Measurements from ENCODE around the gene PCDHB11.
"Not testable (repeated sequence)": the region's sequence is repeated elsewhere in the genome, so short reads cannot be mapped to it uniquely, and the experiment has no call there.

Gene PCDHB11

DNA sequence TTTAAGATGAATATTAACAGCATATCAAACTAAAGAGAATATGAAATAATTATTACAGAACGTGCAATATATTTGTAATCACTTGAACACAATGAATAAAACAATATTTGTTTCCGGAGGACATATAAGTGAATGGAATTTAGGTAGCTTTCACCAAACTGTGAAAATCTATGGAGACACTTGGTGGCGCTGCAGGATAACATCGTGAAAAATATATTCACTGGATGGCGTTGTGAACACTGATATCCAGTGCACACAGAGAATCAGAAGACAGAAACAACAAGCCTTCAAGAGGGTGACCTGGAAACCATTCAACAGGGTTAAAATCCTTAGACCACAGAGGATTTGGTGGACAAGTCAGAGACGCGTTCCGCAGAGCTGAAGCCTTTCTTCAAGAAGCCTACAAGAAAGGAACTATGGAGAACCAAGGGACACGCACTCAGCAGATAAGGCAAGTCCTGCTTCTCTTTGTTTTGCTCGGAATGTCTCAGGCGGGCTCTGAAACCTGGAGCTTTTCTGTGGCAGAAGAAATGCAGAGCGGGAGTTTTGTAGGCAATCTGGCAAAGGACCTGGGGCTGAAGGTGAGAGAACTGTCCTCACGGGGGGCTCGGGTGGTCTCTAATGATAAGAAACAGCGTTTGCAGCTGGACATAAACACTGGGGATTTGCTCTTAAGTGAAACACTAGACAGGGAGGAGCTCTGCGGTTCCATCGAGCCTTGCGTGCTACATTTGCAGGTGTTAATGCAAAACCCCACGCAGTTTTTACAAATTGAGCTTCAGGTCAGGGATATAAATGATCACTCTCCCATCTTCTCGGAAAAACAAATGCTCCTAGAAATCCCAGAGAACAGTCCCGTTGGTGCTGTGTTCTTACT is at the start of gene PCDHB11:
TSS of gene PCDHB11 (plus strand) at position 269 of the 877 bp plus-strand sequence. CDS start at position 417, 148 bp downstream.
- no peak for DNase-seq (ENCODE audit: low spot score)

DNA sequence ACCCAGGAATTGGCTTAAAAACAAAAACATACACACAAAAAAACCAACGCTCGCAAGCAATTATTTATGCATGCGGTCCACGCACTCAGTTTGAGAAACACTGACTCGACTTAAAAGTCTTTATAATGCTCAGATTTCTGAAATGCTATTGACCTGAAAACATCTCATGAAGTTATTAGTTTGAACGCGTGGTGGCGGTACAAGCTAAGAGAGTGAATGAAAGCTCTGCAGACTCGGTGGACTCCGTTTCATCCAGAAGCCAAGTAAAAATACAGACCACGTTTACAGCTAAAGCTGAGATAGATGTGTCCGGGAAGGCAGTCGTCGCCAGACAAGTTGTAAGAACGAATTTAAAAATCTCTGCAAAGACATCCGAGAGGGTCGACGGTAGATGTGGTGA is 49.6 kb upstream of the PCDHB11 start, which contains the start of gene PCDHB6:
TSS of gene PCDHB6 (plus strand) at position 246 of the 400 bp plus-strand sequence. CDS start 201 bp downstream, outside the sequence.
- DNase-seq (ENCODE audit: low spot score) = no peak

DNA sequence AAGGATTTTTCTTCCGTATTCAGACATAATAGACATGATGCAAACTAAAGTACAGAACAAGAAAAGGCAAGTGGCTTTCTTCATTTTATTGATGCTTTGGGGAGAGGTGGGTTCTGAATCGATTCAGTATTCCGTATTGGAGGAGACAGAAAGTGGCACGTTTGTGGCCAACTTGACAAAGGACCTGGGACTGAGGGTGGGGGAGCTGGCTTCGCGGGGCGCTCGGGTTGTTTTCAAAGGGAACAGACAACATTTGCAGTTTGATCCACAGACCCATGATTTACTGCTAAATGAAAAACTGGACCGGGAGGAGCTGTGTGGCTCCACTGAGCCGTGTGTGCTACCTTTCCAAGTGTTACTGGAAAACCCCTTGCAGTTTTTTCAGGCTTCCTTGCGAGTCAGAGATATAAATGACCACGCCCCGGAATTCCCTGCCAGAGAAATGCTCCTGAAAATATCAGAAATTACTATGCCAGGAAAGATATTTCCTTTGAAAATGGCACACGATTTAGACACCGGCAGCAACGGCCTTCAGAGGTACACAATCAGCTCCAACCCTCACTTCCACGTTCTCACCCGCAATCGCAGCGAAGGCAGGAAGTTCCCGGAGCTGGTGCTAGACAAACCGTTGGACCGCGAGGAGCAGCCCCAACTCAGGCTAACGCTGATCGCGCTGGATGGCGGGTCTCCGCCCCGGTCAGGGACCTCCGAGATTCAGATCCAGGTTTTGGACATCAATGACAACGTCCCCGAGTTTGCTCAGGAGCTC is 49.0 kb upstream of the PCDHB11 start:
- DNase-seq (ENCODE audit: low spot score) = no peak

DNA sequence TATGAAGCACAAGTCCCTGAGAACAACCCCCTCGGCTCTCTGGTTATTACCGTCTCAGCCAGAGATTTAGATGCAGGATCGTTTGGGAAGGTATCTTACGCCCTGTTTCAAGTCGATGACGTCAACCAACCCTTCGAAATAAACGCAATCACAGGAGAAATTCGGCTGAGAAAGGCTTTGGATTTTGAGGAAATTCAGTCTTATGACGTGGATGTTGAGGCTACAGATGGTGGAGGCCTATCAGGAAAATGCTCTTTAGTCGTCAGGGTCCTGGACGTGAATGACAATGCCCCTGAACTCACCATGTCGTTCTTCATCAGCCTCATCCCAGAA is 48.5 kb upstream of the PCDHB11 start:
- DNase-seq (ENCODE audit: low spot score) = no peak

DNA sequence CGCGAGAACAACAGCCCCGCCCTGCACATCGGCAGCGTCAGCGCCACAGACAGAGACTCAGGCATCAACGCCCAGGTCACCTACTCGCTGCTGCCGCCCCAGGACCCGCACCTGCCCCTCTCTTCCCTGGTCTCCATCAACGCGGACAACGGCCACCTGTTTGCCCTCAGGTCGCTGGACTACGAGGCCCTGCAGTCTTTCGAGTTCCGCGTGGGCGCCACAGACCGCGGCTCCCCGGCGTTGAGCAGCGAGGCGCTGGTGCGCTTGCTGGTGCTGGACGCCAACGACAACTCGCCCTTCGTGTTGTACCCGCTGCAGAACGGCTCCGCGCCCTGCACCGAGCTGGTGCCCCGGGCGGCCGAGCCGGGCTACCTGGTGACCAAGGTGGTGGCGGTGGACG is 47.8 kb upstream of the PCDHB11 start:
- not testable (repeated sequence) for DNase-seq (ENCODE audit: low spot score)

DNA sequence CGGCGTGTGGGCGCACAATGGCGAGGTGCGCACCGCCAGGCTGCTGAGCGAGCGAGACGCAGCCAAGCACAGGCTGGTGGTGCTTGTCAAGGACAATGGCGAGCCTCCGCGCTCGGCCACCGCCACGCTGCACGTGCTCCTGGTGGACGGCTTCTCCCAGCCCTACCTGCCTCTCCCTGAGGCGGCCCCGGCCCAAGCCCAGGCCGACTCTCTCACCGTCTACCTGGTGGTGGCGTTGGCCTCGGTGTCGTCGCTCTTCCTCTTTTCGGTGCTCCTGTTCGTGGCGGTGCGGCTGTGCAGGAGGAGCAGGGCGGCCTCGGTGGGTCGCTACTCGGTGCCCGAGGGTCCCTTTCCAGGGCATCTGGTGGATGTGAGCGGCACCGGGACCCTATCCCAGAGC is 47.3 kb upstream of the PCDHB11 start:
- not testable (repeated sequence) for DNase-seq (ENCODE audit: low spot score)

GRCh38 chr5:141155540-141156374 is 43.7 kb upstream of the PCDHB11 start:
- DNase-seq (ENCODE audit: low spot score) = no peak

DNA sequence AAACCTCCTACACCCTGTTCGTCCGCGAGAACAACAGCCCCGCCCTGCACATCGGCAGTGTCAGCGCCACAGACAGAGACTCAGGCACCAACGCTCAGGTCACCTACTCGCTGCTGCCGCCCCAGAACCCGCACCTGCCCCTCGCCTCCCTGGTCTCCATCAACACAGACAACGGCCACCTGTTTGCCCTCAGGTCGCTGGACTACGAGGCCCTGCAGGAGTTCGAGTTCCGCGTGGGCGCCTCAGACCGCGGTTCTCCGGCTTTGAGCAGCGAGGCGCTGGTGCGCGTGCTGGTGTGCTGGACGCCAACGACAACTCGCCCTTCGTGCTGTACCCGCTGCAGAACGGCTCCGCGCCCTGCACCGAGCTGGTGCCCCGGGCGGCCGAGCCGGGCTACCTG is 42.1 kb upstream of the PCDHB11 start:
- DNase-seq (ENCODE audit: low spot score) = not testable (repeated sequence)

- not testable (repeated sequence) for DNase-seq (ENCODE audit: low spot score)
These were observed 41.5 kb upstream of the PCDHB11 start for GRCh38 chr5:141157901-141158300.

DNA sequence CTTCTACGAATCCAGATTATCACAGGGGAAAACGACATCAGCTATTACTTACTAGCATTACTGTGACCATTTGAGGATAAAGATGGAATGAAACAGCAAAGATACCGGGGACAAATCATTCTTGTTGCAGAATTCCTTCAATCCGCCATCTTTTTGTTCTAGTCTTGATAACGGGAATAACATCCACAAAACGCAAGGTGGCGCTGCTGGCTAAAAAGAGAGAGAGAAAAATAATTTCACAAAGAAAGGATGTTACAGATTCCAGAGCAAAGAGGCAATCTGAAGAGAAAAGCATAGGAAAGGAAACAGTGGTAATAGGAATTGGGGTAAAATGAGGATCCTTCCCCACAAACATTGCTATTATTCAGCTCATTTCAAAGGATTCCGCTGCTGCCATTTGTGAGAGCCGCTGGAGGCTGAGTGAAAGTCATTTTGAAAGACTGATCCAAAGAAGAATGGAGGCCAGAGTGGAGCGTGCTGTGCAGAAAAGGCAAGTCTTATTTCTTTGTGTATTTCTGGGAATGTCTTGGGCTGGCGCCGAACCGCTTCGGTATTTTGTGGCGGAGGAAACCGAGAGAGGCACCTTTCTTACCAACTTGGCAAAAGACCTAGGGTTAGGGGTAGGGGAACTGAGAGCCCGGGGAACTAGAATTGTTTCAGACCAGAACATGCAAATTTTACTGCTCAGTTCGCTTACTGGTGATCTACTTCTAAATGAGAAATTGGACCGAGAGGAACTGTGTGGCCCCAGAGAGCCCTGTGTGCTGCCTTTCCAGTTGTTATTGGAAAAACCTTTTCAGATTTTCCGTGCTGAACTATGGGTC is 26.8 kb upstream of the PCDHB11 start, which contains the start of gene PCDHB7:
TSS of gene PCDHB7 (plus strand) at position 264 of the 824 bp plus-strand sequence. CDS start at position 456, 192 bp downstream.
- peak; percentile 48 for DNase-seq (ENCODE audit: low spot score)

- DNase-seq (ENCODE audit: low spot score) = not testable (repeated sequence)
These were observed 24.9 kb upstream of the PCDHB11 start for GRCh38 chr5:141174291-141175104.

DNA sequence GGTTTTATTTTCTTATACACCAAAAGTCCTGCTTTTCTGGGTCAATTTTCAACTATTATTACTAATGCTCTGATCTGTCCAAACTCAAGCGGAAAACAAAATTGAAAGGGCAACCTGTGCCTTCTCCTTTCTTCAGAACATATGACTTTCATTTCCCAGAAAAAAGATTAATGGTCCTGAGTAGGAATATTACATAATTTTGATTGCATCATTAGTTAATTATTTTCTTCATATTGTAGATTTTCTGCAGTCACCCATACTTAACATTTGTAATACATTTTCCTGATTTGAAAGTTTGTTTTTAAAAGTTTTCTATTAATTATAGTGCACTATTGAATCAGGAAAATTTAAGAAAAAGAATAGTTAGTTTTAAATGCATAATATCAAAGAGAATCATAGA is 23.5 kb upstream of the PCDHB11 start:
- no peak for DNase-seq (ENCODE audit: low spot score)

DNA sequence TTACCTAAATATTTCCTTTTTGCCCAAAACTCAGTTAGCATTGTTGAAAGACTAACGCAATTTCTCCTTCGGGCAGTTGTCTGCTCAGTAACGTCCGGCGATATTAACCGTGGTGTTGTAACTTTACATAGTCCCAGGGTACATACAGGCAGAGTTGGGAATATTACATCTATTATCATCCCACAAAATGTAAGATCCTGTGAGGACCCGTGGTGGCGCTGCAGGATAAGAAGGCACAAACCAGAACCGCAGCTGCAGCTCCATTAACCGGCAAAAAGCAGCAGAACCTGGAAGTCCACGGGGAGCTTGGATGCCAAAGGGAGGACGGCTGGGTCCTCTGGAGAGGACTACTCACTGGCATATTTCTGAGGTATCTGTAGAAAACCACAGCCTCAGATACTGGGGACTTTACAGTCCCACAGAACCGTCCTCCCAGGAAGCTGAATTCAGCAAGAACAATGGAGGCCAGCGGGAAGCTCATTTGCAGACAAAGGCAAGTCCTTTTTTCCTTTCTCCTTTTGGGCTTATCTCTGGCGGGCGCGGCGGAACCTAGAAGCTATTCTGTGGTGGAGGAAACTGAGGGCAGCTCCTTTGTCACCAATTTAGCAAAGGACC is 21.7 kb upstream of the PCDHB11 start, which contains the start of gene PCDHB8:
TSS of gene PCDHB8 (plus strand) at position 214 of the 615 bp plus-strand sequence. CDS start at position 459, 245 bp downstream.
- DNase-seq (ENCODE audit: low spot score) = not testable (repeated sequence)

GRCh38 chr5:141179371-141179770 is 20.1 kb upstream of the PCDHB11 start:
- not testable (repeated sequence) for DNase-seq (ENCODE audit: low spot score)

DNA sequence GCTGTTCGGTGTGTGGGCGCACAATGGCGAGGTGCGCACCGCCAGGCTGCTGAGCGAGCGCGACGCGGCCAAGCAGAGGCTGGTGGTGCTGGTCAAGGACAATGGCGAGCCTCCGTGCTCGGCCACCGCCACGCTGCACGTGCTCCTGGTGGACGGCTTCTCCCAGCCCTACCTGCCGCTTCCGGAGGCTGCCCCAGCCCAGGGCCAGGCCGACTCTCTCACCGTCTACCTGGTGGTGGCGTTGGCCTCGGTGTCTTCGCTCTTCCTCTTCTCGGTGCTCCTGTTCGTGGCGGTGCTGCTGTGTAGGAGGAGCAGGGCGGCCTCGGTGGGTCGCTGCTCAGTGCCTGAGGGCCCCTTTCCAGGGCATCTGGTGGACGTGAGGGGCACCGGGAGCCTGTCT is 19.6 kb upstream of the PCDHB11 start:
- DNase-seq (ENCODE audit: low spot score) = not testable (repeated sequence)

DNA sequence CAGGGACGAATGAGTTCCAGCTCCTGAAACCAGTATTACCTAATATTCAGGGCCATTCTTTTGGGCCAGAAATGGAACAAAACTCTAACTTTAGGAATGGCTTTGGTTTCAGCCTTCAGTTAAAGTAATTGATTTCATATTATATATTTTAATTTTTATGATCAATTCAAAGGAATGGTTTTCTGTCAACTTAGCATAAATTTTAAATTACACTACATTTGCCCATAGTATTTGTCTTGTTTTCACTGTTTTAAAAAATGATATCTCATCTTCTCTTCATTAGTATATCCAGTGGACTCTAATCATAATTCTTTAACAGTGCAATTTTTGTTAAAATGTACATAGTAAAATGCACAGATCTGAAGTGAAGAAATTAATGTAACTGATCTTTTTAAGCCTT is 19.1 kb upstream of the PCDHB11 start:
- DNase-seq (ENCODE audit: low spot score) = no peak

GRCh38 chr5:141182248-141182647 is 17.2 kb upstream of the PCDHB11 start, which contains the start of gene PCDHB16:
PCDHB16 (plus strand) TSS chr5:141182387; CDS start chr5:141182560, 173 bp downstream.
- peak; percentile 61 for DNase-seq (ENCODE audit: low spot score)

DNA sequence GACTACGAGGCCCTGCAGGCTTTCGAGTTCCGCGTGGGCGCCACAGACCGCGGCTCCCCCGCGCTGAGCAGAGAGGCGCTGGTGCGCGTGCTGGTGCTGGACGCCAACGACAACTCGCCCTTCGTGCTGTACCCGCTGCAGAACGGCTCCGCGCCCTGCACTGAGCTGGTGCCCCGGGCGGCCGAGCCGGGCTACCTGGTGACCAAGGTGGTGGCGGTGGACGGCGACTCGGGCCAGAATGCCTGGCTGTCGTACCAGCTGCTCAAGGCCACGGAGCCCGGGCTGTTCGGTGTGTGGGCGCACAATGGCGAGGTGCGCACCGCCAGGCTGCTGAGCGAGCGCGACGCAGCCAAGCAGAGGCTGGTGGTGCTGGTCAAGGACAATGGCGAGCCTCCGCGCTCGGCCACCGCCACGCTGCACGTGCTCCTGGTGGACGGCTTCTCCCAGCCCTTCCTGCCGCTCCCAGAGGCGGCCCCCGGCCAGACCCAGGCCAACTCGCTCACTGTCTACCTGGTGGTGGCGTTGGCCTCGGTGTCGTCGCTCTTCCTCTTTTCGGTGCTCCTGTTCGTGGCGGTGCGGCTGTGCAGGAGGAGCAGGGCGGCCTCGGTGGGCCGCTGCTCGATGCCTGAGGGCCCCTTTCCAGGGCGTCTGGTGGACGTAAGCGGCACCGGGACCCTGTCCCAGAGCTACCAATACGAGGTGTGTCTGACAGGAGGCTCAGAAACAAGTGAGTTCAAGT is 15.1 kb upstream of the PCDHB11 start:
- DNase-seq (ENCODE audit: low spot score) = not testable (repeated sequence)
